Gastrocnemius medialis (tissue), 4 donors: ENCODE measurements around the gene DAPK1.

Source experiments
- CTCF ChIP-seq, 5 experiments: fragments of 450-650 bp in 3 of 5; fragments of 200-600 bp in 2 of 5; sonication (generic) in 2 of 5; IDR thresholded peaks in 4 of 5; conservative IDR thresholded peaks in 1 of 5; 1 replicate in 4 of 5; 2 replicates in 1 of 5; pipeline ENCODE4 v1.5.1; 2016 to 2019; ENCODE audit warnings: antibody characterized with exemption in 5 of 5, mild to moderate bottlenecking in 3 of 5, moderate library complexity in 3 of 5
- POLR2A ChIP-seq, 2 donors: fragments of 450-650 bp; IDR thresholded peaks; one replicate each; pipeline ENCODE4 v1.6.1; 2017; ENCODE audit warnings: antibody characterized with exemption in 2 of 2, mild to moderate bottlenecking in 2 of 2, moderate library complexity in 2 of 2

GRCh38 chr9:87615547-87616148, 118.0 kb downstream of the DAPK1 start:
- no peak for TF ChIP-seq CTCF (IDR thresholded peaks at IDR 0.05 in 4 of 5, conservative IDR thresholded peaks at IDR 0.05 in 1 of 5)
- no peak for TF ChIP-seq POLR2A (IDR thresholded peaks at IDR 0.05)
